ENCODE results near the gene ACTN1.
A peak's percentile ranks its signal among the peaks of the same experiment; 100 is the strongest.

ACTN1 gene

DNA sequence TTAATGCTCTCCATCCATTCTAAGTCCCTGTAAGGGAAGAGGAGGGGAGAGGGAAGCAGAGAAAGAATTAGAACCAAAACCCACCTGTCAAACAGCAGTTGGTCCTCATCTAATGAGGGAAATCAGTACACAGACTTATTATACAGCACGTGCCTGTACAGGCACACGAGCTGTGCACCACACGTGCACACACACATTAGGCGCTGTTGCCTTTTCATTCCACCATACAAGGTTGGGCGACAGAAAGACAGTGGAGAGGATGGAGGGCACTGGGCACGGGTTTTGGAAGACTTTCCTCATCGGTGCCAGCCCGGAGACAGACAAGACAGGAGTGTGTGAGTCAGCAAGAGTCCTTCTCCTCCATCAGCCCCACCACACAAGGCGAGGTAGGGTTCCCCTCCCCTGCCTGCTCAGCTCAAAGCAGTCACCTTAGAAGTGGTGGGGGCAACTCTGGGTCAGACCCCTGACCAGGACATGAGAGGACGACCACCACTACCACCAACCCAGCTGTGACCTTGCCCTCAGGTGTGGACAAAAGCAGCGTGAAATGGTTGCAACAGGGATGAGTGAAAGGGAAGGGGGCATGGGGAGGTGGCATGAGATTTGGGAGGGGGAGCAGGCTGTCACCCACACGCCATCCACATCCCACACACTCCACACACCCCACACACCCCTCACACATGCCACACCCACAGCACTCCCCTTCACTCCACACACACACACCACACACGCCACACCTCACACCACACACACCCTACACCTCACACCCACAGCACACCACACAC lies 80.7 kb downstream of the ACTN1 start:
- TF ChIP-seq, protein P1, sequence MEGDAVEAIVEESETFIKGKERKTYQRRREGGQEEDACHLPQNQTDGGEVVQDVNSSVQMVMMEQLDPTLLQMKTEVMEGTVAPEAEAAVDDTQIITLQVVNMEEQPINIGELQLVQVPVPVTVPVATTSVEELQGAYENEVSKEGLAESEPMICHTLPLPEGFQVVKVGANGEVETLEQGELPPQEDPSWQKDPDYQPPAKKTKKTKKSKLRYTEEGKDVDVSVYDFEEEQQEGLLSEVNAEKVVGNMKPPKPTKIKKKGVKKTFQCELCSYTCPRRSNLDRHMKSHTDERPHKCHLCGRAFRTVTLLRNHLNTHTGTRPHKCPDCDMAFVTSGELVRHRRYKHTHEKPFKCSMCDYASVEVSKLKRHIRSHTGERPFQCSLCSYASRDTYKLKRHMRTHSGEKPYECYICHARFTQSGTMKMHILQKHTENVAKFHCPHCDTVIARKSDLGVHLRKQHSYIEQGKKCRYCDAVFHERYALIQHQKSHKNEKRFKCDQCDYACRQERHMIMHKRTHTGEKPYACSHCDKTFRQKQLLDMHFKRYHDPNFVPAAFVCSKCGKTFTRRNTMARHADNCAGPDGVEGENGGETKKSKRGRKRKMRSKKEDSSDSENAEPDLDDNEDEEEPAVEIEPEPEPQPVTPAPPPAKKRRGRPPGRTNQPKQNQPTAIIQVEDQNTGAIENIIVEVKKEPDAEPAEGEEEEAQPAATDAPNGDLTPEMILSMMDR (IDR thresholded peaks at IDR 0.05; ENCODE audit: extremely low read depth, missing control alignments) = no peak
- no peak for DNase-seq (ENCODE audit: low spot score)

DNA sequence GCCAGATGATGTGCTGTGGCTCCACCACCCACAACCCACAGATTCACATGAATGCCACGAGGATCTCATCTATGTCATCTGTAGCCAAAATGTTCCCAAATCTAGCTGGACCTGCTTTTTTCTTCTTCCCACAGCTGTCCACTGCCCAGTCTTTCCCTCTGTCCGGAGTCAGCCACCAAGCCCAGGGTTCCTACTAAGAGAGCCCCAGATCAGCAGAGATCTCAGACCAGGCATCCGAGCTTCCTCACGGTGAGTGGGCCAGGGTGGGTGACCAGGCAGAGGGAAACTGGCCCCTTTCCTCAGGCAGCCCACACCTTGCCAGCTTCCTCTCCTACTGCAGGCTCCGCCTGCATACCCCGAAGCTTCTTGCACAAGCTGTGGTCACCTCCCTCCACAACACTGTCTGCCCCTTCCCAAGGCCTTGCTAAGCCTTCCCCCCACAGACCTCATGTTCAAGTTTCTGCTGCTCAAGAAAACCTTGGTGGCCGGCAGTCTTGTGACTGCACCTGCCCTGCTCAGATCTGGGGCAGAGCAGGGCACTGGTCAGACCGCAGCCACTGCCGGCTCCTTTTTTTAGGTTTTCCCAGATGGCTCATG lies 81.4 kb downstream of the ACTN1 start:
- TF ChIP-seq, protein P1 (IDR thresholded peaks at IDR 0.05; ENCODE audit: extremely low read depth, missing control alignments) = no peak
- DNase-seq (ENCODE audit: low spot score) = no peak

DNA sequence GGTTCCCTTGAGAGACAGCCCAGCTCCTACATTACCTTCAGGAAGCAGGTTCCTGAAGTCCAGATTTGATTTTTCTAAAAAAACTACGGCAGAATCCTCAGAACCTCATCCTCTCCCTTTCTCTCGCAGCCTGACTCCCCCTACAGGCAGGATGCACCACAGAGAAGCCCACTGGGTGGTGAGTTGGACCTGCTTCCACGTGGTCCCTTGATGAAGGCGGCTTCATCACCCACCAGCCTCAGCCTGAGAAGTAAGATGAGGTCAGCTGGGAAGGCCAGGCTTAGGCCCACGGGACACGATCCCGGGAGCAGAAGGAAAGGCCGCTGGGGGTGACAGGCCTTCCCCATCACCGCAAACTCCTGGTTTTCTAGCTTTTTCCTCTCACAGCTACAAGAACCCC lies 83.0 kb downstream of the ACTN1 start:
- TF ChIP-seq, protein P1 (IDR thresholded peaks at IDR 0.05; ENCODE audit: extremely low read depth, missing control alignments) = peak; percentile 3
- DNase-seq (ENCODE audit: low spot score) = no peak

DNA sequence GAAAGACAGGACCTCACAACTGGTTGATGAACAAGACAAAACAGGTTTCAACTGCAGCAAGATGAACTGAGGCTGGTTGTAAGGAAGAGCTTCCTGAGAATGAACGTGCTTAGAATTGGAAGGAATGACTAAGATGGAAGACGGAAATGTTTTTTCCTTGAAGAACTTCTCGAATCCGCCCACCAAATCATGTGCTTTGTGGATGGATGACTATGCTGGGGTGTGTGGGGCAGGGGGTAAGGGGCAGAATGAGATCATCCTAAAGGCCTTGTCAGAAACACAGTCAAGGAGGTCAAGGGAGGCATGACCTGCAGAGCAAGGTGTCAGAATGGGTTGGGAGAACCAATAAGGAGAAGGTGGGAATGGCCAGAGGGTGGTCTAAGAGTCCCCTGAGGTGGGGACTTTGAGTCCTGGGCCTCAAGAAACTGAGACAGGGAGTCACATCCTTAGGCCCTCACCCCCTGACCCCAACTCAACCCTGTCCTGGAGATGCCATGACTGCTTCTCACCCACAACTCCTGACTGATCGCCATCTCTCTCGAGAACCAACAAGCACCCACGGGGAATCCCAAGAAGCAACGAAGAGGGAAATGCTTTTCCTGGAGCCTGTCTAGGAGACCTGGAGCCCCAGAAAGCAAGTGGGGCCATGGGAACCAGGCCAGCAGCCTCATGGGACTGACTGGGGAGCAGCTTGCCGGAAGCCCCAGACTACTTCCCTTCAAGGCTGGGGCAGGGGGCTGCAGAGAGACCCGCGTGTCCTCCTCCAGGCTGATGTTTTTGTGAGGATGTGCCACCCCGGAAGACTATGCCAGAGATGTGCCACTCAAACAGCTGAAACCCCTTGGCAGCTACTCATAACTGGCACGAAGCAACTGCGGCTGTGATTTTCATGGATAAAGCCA lies 84.0 kb downstream of the ACTN1 start:
- DNase-seq (ENCODE audit: low spot score) = no peak
- TF ChIP-seq, protein P1 (IDR thresholded peaks at IDR 0.05; ENCODE audit: extremely low read depth, missing control alignments) = no peak

DNA sequence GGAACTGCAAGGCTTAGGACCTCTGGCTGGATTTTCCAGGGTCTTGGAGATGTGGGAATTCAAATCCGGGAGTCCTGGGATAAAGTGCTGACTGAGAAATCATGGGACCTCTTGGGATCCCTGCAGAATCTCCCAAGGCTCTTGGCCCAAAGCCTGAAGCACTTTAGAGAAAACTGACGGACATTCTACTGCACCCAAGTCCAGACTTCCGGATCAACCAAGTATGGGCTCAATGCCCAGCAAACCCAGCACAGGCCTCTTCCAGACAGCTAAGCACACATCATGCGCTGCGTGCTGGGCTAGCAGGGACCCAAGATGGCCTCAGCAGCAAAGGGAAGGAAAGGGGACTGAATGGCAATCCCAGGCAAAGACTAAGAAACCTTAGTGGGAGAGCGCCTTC lies 85.0 kb downstream of the ACTN1 start:
- DNase-seq (ENCODE audit: low spot score) = no peak
- TF ChIP-seq, protein P1 (IDR thresholded peaks at IDR 0.05; ENCODE audit: extremely low read depth, missing control alignments) = no peak

DNA sequence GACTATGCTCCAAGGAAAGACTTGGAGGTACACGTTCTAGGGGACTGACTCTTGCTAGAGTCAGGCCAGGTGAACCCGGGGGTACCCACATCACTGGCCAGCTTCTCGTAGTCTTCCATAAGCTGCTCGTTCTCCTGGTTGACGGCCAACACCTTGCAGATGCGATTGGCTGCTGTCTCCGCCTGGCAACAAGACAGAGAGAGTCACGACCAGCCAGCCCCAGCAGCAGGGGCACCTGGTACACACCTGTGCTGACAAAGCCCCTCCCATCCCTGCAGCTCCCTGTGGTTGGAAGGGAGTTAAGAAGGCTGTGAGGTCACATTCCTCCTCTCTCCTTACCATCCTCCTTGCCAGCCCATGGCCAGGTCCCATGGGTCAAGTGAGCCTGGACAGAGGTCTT lies 85.5 kb downstream of the ACTN1 start:
- no peak for DNase-seq (ENCODE audit: low spot score)
- TF ChIP-seq, protein P1 (IDR thresholded peaks at IDR 0.05; ENCODE audit: extremely low read depth, missing control alignments) = no peak

DNA sequence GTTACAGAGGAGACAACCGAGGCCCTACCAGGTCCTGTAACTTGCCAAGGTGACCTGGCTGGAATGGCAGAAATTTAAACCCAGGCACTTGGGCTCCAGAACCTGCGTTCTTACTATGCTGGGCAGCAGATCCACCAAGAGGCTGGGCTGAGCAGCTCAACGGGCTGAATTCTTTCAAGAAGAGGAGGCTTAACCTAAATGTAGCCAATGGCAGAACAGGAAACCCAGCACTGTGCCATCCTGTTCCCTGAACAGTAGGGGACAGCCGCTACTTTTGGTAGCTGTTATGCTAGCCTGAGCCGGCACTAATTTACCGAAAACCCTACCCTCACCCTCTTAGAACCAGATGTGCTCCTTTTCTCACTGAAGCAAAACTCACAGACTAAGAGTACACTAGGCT lies 86.1 kb downstream of the ACTN1 start:
- no peak for DNase-seq (ENCODE audit: low spot score)
- TF ChIP-seq, protein P1 (IDR thresholded peaks at IDR 0.05; ENCODE audit: extremely low read depth, missing control alignments) = no peak

Data from GM20000 (cell line).